ENCODE data around the gene RTP5.
"Not testable (repeated sequence)": the region's sequence is repeated elsewhere in the genome, so short reads cannot be mapped to it uniquely, and the experiment has no call there.

RTP5 gene

DNA sequence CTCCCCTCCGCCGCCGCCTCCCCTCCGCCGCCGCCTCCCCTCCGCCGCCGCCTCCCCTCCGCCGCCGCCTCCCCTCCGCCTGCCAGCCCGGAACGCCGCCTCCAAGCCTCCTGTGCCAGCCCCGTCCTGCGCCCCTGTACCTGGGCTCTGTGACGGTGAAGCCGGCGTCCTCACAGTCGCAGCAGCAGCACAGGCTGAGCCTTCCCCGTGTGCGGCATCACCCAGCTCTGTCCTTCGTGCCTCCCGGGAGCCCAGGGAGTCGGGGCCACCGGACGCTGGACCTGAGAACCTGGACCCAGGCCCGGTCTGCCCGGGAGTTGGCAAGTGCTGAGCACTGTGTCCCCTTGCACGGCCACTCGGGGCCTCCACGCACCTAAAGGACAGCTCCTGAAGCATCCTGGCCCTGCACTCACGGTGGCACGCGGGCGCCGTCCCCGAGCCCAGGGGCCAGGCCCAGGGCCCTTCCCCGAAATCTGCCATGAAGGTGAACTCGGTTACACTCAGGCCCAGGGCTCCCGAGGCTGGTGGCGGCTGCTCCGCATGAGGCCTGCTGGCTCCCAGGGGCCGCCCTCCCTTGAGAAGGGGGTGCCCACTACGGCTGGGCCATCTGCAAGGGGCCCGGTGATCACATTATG lies 32.9 kb downstream of the RTP5 start:
- DNase-seq (ENCODE audit: low read depth), result no peak

DNA sequence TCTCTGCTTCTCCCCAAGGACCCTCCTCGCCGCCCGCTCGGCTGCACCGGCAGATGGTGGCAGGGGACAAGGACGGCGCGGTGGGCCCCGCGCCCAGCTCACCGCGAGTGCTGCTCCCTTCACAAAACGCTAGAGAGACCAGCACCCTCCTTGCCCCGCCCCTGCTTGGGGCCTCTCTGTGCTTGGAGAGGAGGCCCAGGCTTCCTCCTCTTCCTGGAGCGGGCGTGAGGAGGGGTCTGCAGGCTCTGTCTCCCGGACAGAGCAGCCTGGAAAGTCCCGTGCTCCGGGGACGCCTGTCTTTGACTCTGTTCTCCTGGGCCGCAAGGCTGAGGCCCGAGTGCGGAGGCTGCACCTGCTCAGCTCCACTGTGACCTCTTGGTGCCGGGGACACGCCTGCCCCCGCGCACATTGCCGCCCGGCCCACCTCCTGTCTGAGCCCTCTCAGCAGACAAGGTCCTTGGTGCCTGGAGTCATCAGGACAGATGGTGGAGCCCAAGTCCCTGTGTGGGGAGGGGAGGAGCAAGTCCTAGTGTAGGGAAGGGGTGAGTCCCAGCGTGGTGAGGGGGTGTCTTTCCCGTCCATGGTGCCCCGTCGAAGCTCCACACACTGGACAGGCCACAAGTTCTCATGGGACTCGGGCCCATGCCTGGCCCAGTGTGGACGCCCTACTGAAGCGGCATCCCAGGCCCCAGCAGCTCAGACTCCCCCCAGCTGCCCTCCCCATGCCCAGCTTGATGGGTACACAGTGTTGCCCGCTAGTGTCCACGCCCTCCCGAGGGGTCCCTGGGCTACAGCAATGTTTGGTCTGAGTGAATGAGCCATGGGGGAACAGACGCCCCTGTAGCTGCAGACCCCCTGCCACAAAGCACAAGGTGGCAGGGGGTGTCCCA lies 33.8 kb downstream of the RTP5 start:
- no peak for DNase-seq (ENCODE audit: low read depth)

DNA sequence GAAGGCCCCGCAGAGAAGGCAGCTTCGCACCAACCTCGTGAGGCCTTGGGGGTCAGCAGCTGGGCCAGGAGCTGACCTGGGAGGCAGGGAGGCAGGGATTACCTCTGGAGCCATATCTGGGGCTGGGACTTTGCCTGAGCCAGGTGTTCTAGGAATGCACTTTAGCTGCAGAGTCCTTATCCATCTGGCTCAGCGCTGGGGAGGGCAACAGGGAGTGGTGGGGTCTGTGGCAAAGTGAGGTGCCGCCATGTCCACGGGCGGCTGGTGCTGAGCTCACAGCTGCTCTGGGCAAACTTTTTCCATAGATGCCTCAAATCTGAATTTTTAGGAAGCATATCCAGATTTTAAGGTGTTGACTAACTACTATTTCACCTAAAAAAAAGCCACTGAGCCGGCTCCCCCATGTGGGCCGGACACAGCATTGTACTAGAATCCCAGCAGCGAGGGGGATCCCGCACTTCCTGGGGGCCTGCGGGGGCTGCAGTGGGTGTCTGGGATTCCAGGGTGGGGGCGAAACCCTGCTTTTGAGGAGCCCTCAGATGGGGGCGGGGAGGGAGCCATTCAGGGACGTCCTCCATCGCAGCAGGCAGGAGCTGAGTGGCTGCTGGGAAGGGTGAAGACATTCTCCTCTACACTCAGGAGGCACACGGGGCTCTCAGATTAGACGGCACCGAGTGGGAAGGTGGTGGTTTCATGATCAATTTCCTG lies 34.6 kb downstream of the RTP5 start:
- no peak for DNase-seq (ENCODE audit: low read depth)

DNA sequence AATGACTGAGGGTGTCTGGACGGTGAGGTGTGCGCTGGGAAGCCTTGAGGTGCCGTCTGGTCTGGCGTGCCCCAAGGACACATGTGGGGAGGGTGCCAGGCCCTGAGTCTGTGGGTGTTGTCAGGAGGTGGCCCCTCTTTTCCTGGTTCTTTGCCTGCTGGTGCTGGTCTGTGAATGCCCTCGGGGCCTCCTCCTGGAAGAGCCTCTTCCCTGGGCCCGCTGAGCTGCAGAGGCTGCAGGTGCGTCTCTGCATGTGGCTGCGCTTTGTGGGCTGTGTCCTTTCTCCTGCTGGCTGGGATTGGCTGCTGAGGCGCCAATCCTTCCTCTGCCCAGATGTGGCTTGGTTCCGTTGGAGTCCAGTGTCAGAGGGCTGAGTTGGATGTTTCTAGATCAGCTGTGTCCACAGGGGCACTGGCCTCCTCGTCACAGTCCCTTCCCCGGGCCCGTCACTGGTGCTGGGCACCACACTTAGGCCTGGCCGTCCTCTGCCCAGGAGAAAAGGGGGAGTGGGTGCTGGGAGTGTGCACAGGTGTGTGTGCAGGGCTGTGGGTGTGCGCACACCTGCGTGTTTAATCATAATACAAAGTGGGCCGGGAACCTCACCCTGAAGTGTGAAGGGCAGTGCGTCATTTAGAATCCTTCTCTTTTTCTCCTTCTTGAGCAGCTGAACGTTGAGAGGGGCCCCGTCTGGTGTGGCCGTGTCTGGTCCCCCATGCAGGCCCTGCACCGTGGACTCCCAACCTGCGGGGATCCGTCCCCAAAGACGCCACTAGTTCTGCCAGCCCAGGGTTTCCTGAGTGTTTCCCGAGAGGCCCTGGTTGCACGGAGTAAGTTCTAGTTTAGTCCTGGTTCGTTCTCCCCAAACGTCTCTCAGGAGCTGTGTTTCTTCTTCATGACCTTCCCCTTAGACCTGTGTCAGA lies 35.5 kb downstream of the RTP5 start:
- DNase-seq (ENCODE audit: low read depth), result no peak

DNA sequence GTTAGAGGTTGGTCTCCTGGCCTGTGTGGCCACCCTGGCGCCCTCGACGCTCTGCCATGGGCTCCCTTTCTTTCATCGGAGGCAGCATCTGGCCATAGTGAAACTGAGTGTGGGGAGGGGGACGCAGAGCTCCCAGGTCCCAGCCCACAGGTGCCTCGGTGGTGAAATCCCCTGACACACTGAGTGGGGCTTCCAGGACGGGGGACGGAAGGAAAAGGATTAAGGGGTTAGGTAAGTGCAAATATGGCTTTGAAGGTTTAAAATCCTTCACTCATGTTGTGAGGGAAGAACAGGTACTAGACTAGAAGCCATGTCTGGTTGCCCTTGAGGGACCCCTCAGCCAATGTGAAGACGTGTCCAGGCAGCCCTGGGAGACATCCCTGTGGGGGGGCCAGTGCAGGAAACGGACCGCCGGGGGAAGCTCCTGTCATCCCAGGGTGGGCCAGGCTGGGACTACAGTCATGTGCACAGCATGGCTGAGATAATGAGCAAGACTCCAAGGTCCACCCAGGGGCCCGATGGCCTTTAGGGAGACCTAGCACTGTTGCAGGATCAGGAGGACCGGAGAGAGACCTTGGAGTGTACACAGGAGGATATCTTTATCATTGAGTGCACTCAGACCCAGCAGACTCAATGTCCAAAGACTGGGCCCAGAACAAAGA lies 36.3 kb downstream of the RTP5 start:
- DNase-seq (ENCODE audit: low read depth), result no peak

DNA sequence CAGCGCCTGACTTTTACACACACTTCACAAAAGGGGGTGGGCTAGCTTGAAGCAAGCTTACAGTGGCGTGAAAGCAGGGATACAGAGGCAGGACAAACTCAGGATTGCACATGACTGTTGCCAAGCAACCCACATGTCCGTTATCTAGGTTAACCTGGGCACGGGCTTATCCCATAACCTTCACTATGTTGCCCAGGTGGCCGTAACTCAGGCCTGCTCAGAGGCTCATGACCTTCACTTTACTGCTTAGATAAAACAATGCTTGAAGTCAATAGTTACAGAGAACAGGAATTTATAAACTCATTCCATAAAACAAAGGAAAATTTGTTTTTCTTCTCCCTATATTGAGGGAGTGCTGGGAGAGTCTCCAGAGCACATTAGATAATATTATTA lies 36.8 kb downstream of the RTP5 start:
- not testable (repeated sequence) for DNase-seq (ENCODE audit: low read depth)

DNA sequence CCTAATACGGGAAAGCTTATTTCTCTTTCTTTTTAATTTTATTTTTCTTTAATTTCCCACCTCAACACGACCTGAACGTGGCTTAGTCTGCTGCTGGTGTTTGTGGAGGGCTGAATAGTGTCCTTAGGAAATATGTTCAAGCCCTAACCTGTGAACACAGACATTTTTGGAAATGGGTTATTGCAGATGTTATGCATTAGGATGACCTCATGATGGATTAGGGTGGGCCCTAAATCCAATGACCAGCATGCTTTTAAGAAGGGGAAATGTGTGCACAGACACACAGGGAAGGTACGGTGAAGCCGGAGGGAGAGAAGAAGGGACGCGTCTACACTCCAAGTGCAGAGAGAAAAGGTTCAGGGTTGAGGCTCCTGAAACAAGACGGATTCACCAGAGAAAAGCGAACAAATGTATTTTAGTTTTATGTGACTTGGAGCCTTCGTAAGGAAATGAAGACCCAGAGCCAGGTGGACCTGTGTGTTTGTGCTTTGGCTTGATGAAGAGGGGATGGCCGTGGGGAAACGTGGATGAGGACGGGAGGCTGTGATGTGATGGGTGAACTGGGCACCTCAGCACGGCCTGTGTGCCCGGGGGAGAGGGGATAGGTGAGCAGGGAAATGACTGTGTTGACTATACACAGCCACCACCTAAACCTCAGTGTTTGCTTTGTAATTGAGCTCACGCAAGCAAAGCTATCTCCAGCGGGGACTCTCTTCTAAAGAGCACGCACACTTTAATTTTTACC lies 37.5 kb downstream of the RTP5 start:
- DNase-seq (ENCODE audit: low read depth), result no peak

DNA sequence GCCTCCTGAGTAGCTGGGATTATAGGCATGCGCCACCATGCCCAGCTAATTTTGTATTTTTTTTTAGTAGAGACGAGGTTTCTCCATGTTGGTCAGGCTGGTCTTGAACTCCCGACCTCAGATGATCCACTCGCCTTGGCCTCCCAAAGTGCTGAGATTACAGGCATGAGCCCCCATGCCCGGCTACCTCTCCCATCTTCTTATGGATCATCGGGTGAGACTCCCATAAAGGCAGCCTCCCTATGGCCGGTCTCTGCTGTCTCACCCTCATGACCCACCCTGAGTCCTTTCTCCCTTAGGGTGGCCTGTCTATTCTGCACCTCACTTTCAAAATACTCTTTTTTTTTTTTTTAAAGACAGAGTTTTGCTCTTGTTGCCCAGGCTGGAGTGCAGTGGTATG lies 38.3 kb downstream of the RTP5 start:
- not testable (repeated sequence) for DNase-seq (ENCODE audit: low read depth)

DNA sequence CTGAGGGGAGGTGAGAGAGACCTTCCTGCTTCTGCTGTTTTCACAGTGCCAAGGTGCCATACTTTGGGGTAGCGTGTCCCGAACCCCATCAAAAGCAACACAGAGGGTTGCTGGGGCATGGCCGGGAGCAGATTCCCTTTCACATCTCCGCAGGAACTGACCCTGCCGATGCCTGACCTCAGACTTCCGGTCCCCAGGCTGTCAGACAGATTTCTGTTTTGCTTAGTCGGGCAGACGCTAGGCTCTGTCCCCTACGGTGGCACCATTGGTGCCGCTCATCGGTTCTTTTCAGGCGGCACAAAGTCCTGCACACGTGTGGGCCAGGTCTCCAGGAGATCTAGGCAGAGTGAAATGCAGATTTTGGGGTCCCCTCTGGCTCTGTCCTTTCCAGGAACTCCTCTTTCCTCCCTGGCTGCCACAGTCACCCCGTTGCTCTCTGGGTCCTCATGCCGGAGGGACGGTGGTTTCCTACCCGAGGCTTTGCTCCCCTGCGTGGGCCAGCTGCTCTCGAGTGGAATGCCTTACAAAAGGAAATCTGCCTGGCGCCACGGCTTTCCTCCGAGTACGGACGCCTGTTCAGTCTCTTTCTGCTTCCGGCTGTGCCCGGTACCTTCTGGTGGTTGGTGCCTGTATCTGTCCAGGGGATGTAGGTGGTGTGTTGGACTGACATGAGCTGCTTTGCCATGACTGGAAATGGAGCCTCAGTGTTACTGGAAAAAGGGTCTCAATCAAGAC lies 39.3 kb downstream of the RTP5 start:
- no peak for DNase-seq (ENCODE audit: low read depth)

DNA sequence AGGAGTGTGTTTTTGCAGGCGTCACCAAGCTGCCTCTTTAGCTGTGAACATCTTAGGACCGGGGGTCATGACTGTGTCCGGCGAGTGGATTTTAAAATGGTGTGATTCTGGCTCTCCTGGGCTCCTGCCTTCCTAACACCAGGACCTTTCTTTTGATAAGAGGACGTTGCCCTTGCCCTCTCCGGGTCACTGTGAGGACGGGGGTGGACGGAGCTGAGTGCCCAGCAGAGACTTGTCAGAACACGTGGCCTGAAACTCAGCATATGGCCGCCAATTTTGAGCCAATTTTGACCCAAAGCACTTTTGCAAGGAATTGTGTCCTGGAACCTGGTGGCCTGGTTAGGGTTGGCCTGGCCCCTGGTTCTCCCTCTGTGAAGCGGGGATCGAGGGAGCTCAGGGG lies 40.2 kb downstream of the RTP5 start:
- DNase-seq (ENCODE audit: low read depth), result no peak

DNA sequence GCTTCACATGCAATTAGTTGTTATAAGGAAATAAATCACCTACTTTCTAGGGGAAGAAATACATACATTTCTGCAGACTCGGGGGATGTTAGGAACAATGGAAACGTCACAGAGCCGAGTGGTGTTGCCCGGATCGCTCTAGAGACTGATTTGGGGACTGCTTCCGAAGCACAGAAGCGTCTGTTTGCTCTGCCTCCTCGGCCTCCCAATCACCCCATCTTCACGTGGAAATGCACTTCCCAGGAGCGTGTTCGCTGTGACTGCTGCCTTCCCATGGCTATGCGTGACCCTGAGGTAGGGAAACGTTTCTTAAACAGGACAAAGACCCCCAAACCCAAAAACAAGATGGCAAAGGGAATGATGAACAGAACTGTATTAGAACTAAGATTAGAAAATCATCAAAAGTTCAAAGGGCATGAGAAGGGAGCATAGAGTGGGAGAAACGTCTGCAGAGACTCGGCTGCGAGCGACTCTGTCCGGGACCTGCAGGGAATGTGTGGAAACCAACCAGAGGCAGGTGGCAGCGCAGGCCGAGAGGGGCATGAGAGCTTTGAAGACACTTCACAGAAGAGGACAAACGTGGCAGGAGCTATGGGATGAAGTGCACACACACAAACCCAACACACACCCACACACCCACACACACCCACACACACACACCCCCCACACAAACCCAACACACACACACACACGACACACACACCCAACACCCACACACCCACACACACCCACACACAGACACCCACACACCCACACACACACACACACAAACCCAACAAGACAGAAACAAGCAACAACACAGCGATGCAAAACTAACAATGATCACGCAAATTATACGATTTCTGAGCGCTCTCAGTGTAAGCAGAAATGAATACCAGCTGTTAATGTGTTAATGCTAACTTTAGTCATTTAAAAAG lies 41.3 kb downstream of the RTP5 start:
- DNase-seq (ENCODE audit: low read depth), result no peak

DNA sequence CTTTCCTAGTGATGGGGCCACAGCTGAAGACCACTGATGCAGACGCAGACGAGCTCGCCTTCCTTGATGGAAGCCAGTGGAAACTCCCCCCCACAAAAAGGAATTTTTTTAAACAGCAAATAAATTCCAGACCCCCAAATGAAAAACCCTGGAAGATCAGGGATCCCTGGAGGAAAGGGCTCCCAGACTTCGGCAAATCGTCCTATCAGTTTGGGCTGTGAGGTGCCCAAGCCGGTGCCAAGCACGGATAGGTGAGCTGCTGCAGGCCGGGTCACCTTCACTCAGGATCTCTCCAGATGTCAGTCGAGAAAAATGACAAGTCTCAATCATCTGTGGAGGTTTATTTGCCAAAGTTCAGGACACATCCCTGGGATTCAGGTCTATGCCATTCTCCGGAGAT lies 42.0 kb downstream of the RTP5 start:
- DNase-seq (ENCODE audit: low read depth), result no peak

DNA sequence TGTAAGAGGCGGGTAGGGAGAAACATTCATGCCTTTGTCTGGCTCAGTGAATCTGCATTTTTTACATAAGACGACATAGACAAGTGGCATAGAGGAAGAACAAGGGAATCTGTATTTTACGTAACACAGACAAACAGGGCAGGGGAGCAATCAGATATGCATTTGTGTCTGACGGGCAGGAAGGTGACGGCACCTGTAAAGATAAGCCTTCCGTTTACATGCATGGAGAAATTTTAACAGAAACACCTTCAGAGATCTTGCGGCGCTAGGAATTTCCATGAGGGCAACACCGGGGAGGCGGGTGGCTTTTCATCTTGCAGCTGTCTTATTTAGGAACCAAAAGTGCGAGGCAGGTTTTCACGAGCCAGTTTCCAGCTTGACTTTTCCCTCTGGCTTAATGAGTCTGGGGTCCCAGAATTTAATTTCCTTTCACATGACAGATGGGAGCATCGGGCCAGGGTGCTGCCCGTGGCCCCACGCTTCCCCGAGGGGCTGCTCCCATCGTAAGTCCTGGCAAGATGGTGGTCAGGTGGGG lies 42.6 kb downstream of the RTP5 start:
- DNase-seq (ENCODE audit: low read depth), result no peak

DNA sequence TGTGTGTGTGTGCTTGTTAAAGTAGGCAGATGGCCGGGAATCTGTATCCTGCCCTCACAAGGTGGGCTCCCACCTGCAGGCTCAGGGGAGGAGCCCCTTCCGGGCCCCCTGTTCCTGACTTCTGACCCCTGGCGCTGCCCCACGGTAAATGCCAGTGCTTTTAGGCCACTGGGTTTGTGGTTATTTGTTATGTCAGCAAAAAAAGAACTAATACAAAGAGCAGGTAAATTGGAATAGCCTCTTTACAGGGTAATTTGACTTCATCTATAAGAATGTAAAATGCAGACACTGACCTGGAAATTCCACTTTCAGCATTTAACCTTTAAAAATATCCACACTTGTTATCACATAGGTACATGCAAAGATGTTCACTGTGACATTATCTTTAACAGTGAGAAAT lies 44.2 kb downstream of the RTP5 start:
- DNase-seq (ENCODE audit: low read depth), result no peak

DNA sequence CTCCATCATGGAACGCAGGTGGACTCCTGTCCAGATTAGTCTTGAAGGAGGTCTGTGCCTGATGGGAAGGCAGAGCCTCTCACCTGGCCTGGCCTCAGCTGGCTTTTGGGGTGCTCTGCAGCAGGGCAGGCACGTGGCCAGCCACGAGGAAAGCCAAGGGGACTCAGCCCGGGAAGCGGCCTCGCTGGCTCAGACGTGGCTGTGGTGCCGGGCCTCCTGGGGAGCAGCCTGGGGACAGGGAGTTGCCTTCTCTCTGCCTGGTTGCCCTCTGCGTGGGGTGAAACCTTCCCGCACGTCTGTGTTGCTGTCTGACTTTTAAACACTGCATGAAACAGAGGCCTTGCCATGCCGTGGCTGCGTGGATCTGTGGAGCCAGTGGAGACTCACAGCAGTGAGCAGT lies 45.0 kb downstream of the RTP5 start:
- no peak for DNase-seq (ENCODE audit: low read depth)

DNA sequence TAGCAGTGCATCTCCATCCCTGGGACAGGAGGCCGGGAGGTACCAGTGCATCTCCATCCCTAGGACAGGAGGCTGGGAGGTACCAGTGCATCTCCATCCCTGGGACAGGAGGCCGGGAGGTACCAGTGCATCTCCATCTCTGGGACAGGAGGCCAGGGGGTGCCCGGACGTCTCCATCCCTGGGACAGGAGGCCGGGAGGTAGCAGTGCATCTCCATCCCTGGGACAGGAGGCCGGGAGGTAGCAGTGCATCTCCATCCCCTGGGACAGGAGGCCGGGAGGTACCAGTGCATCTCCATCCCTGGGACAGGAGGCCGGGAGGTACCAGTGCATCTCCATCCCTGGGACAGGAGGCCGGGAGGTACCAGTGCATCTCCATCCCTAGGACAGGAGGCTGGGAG lies 52.1 kb downstream of the RTP5 start:
- not testable (repeated sequence) for DNase-seq (ENCODE audit: low read depth)

DNA sequence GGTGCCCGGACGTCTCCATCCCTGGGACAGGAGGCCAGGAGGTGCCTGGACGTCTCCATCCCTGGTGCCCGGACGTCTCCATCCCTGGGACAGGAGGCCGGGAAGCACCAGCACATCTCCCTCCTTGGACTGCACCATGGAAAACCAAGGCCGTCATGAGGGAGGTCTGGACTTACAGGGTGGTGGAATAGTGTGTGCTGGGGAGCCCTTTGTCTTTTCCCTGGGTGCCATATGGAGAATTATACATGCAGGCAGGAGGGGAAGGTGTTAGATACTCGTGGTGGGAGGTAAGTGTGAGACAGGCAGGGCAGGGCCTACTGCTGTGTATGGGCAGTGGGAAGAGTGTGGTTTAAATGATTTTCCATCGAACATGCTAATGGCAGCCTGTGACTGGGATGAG lies 52.9 kb downstream of the RTP5 start:
- DNase-seq (ENCODE audit: low read depth), result no peak

DNA sequence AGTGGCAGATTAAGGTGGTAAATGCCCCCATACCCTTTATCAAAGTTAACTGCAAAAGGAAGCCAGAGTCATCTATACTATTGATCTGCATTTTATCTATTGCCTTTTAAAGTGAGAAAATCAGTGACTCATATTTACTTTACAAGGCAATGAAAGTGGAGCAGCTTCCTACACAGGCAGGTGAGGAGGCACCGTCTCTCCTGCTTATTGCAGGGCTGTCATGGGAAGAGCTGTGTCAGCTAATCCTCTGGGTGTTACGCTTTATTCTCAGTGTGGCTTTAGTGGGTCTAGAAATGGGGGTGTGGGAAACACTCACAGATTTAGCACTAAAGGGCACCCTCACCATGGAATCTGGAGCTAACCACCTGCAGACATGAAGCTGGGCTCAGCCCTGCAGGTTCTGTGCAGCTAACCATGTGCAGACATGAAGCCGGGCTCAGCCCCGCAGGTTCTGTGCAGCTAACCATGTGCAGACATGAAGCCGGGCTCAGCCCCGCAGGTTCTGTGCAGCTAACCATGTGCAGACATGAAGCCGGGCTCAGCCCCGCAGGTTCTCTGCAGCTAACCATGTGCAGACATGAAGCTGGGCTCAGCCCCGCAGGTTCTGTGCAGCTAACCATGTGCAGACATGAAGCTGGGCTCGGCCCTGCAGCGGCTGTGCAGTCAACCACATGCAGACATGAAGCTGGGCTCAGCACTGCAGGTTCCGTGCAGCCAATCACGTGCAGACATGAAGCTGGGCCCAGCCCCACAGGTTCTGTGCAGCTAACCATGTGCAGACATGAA lies 53.5 kb downstream of the RTP5 start:
- DNase-seq (ENCODE audit: low read depth), result not testable (repeated sequence)

All from CMK (cell line).